HepG2 (cell line): ENCODE measurements around the gene ALG9. TPM values are rescaled to one million over a fixed set of nuclear protein-coding genes. Genes with fewer than 3 reads are reported as not detected.

ENCODE experiments used
- ATAC-seq: fragments of 200-7000 bp; cut with Tn5 transposase; 3 replicates; pipeline ENCODE4 v1.9.1; 2020; ENCODE audit warnings: mild to moderate bottlenecking, moderate library complexity
- BruUV-seq: library from RNA; stranded (reverse); fragments of 400-500 nt; replicated peaks from 2 replicates; lab custom pipeline; 2021; lab: Mats Ljungman, UMichigan
- CTCF ChIA-PET: fragments of 300-600 bp; formaldehyde crosslinking; extraction: SDS; loops from one replicate; lab custom pipeline; 2021; ENCODE audit warnings: low total read pairs, inconsistent platforms, low intra/inter-chr PET ratio; lab: Yijun Ruan, JAX
- POLR2A ChIA-PET: fragments of 350-600 bp; sonication (Branson Sonifier 250); formaldehyde crosslinking; loops from one replicate; lab custom pipeline; 2020; ENCODE audit warnings: antibody characterized with exemption, inconsistent platforms; lab: Yijun Ruan, JAX
- DNase-seq: peaks from one replicate; pipeline ENCODE4 v3.0.0-alpha.2; 2015; ENCODE audit warnings: low spot score
- FAIRE-seq: peaks from 3 replicates; lab custom pipeline; 2011; peaks lifted over from hg19 to GRCh38; lab: Jason Lieb, UNC
- H2AFZ ChIP-seq: one replicate; pipeline ENCODE4 v1.6.1; 2011; ENCODE audit warnings: low read length, inconsistent platforms
- H3K27ac ChIP-seq: fragments of 300-600 bp; 3 replicates; pipeline ENCODE4 v1.8.0; 2011; ENCODE audit warnings: mixed run types, mild to moderate bottlenecking, mixed read lengths, low read length, inconsistent platforms; ENCODE audit not compliant: insufficient read depth; ENCODE audit errors: extremely low read length
- H3K27me3 ChIP-seq, 2 experiments: fragments of 200-600 bp in 1 of 2; 2 replicates in 1 of 2; 3 replicates in 1 of 2; pipeline versions ENCODE4 v1.6.0 to v1.8.0; 2011; ENCODE audit warnings: low read length in 2 of 2, mild to moderate bottlenecking in 2 of 2, moderate library complexity in 2 of 2, inconsistent platforms in 1 of 2; ENCODE audit not compliant: insufficient read depth in 2 of 2, control insufficient read depth in 1 of 2
- H3K36me3 ChIP-seq, 2 experiments: fragments of 200-600 bp in 1 of 2; replicated peaks in 1 of 2; 2 replicates in 1 of 2; 3 replicates in 1 of 2; pipeline versions ENCODE4 v1.5.1 to v1.8.0; 2011; ENCODE audit warnings: low read length in 2 of 2, inconsistent platforms in 1 of 2; ENCODE audit not compliant: insufficient read depth in 2 of 2, control insufficient read depth in 1 of 2
- H3K4me1 ChIP-seq: 2 replicates; pipeline ENCODE4 v1.5.1; 2012; ENCODE audit warnings: low read length, inconsistent platforms; ENCODE audit not compliant: insufficient read depth
- H3K4me2 ChIP-seq: 2 replicates; pipeline ENCODE4 v1.6.0; 2011; ENCODE audit warnings: low read depth, low read length, inconsistent platforms
- H3K4me3 ChIP-seq, 3 experiments: fragments of 200-600 bp in 1 of 3; sonication (generic), shearing (Covaris generic) in 1 of 3; replicated peaks in 1 of 3; 2 replicates each; pipeline ENCODE4 v1.5.1; 2011 to 2016; ENCODE audit warnings: low read length in 3 of 3, inconsistent platforms in 2 of 3, low read depth in 2 of 3, mild to moderate bottlenecking in 2 of 3, control low read depth in 1 of 3, mixed read lengths in 1 of 3; ENCODE audit not compliant: insufficient read depth in 1 of 3
- H3K79me2 ChIP-seq: one replicate; pipeline ENCODE4 v1.6.1; 2011; ENCODE audit warnings: low read length, inconsistent platforms; ENCODE audit not compliant: insufficient read depth
- H3K9ac ChIP-seq: 2 replicates; pipeline ENCODE4 v1.6.0; 2011; ENCODE audit warnings: mild to moderate bottlenecking, low read depth, low read length, inconsistent platforms; ENCODE audit not compliant: insufficient read depth
- H3K9me3 ChIP-seq: 2 replicates; pipeline ENCODE4 v1.5.1; 2012; ENCODE audit warnings: mild to moderate bottlenecking, low read length
- H4K20me1 ChIP-seq: 2 replicates; pipeline ENCODE4 v1.6.0; 2011; ENCODE audit warnings: inconsistent platforms, mild to moderate bottlenecking, low read length, moderate library complexity; ENCODE audit not compliant: insufficient read depth
- CBFB ChIP-seq: sonication (generic); formaldehyde crosslinking; IDR thresholded peaks from 2 replicates; pipeline ENCODE4 v1.4.0; 2020; ENCODE audit warnings: missing genetic modification reagents
- CHCHD3 ChIP-seq: sonication (generic); formaldehyde crosslinking; IDR thresholded peaks from 2 replicates; pipeline ENCODE4 v1.8.0; 2022; ENCODE audit warnings: mild to moderate bottlenecking, missing genetic modification reagents, moderate library complexity
- DMAP1 ChIP-seq: IDR thresholded peaks from 2 replicates; pipeline ENCODE4 v1.6.1; 2016
- FOSL2 ChIP-seq: sonication (generic); formaldehyde crosslinking; IDR thresholded peaks from 2 replicates; pipeline ENCODE4 v1.4.0; 2020; ENCODE audit warnings: missing genetic modification reagents
- GATA4 ChIP-seq: sonication (generic); IDR thresholded peaks from 2 replicates; pipeline ENCODE4 v1.6.1; 2016; ENCODE audit warnings: antibody characterized with exemption, low read depth, borderline replicate concordance
- HMG20B ChIP-seq: conservative IDR thresholded peaks from 2 replicates; pipeline ENCODE4 v1.6.1; 2016; ENCODE audit warnings: missing genetic modification reagents, missing compliant biosample characterization
- MEIS2 ChIP-seq: sonication (generic); formaldehyde crosslinking; IDR thresholded peaks from 2 replicates; pipeline ENCODE4 v1.9.0; 2021; ENCODE audit warnings: mild to moderate bottlenecking, missing genetic modification reagents
- MTF2 ChIP-seq: sonication (generic); formaldehyde crosslinking; IDR thresholded peaks from 2 replicates; pipeline ENCODE4 v1.5.0; 2020; ENCODE audit warnings: missing genetic modification reagents, borderline replicate concordance
- NFRKB ChIP-seq: fragments of 450-650 bp; IDR thresholded peaks from 2 replicates; pipeline ENCODE4 v1.6.1; 2017
- PREB ChIP-seq: sonication (generic); formaldehyde crosslinking; IDR thresholded peaks from 2 replicates; pipeline ENCODE4 v1.4.0; 2020; ENCODE audit warnings: missing genetic modification reagents
- SIN3B ChIP-seq: fragments of 150-350 bp; IDR thresholded peaks from 2 replicates; pipeline ENCODE4 v1.6.1; 2014; ENCODE audit warnings: low read length
- SP5 ChIP-seq: IDR thresholded peaks from 2 replicates; pipeline ENCODE4 v1.6.1; 2016; ENCODE audit warnings: low read depth, borderline replicate concordance
- ZFP90 ChIP-seq: sonication (generic); formaldehyde crosslinking; IDR thresholded peaks from 2 replicates; pipeline ENCODE4 v1.8.0; 2022; ENCODE audit warnings: missing genetic modification reagents, mild to moderate bottlenecking, inconsistent platforms, borderline replicate concordance
- ZFY ChIP-seq: sonication (generic); formaldehyde crosslinking; IDR thresholded peaks from 2 replicates; pipeline ENCODE4 v1.4.0; 2020; ENCODE audit warnings: missing genetic modification reagents
- ZNF326 ChIP-seq: sonication (generic); formaldehyde crosslinking; IDR thresholded peaks from 2 replicates; pipeline ENCODE4 v1.4.0; 2020; ENCODE audit warnings: missing genetic modification reagents, borderline replicate concordance
- ZNF570 ChIP-seq: sonication (generic); formaldehyde crosslinking; IDR thresholded peaks from 2 replicates; pipeline ENCODE4 v1.4.0; 2020; ENCODE audit warnings: mild to moderate bottlenecking, missing genetic modification reagents, borderline replicate concordance
- ZNF614 ChIP-seq: IDR thresholded peaks from 2 replicates; pipeline ENCODE4 v1.6.1; 2018; ENCODE audit warnings: missing biosample characterization, missing genetic modification reagents, inconsistent platforms, borderline replicate concordance
- ZNF776 ChIP-seq: sonication (generic); formaldehyde crosslinking; IDR thresholded peaks from 2 replicates; pipeline ENCODE4 v1.4.0; 2020; ENCODE audit warnings: mild to moderate bottlenecking, missing genetic modification reagents
- ZNF841 ChIP-seq: sonication (generic); formaldehyde crosslinking; IDR thresholded peaks from 2 replicates; pipeline ENCODE4 v1.8.1; 2023; ENCODE audit warnings: missing genetic modification reagents, borderline replicate concordance
- ZNF883 ChIP-seq: sonication (generic); formaldehyde crosslinking; IDR thresholded peaks from 2 replicates; pipeline ENCODE4 v1.5.1; 2020; ENCODE audit warnings: mild to moderate bottlenecking, missing genetic modification reagents; ENCODE audit errors: not compliant biosample characterization
- ZSCAN25 ChIP-seq: sonication (generic); formaldehyde crosslinking; IDR thresholded peaks from 2 replicates; pipeline ENCODE4 v1.8.0; 2022; ENCODE audit warnings: mild to moderate bottlenecking, missing genetic modification reagents
- WGBS: methylation state at CpG from one replicate; pipeline ENCODE4 v1.1.6; 2017; ENCODE audit warnings: low lambda C conversion rate; 5-methylcytosine and 5-hydroxymethylcytosine counted together
- in situ Hi-C: cut with HindIII; loops from 2 replicates; pipeline ENCODE4 v1.10.0; 2017; ENCODE audit warnings: low pct_unique_long_range_greater_than_20kb; ENCODE audit not compliant: extremely low pct_ligation_motif_present
- intact Hi-C: fragments of 100-400 bp; cut with micrococcal nuclease; formaldehyde crosslinking; loops from one replicate; pipeline ENCODE4 v1.10.0; 2022; ENCODE audit not compliant: unreplicated experiment
- polyA plus RNA-seq, 8 experiments: library from polyadenylated mRNA; depleted of rRNA in 3 of 8; stranded (reverse) in 7 of 8; unstranded in 1 of 8; fragments of >200 nt; fragmentation: Illumina TruSeq in 4 of 8; extraction: Trizol in 4 of 8; gene quantifications; 2 replicates each; pipeline versions ENCODE4 v1.2.1 to v1.2.3, GENCODE V29; 2011 to 2016; ENCODE audit warnings: low read depth in 4 of 8, missing spikeins in 1 of 8, mixed read lengths in 1 of 8; ENCODE audit not compliant: insufficient read depth in 1 of 8
- total RNA-seq, 5 experiments: library from RNA; depleted of rRNA; stranded (reverse); fragments of >200 nt; fragmentation: Illumina TruSeq; extraction: Trizol; gene quantifications; 2 replicates each; pipeline ENCODE4 v1.2.3, GENCODE V29; 2016; ENCODE audit warnings: low read depth in 1 of 5
- TF ChIP-seq, protein P1 (sequence below): IDR thresholded peaks from 2 replicates; pipeline ENCODE4 v1.6.1; 2016
- TF ChIP-seq, protein P2 (sequence below): sonication (generic); formaldehyde crosslinking; IDR thresholded peaks from 2 replicates; pipeline ENCODE4 v1.5.0; 2020; ENCODE audit warnings: missing genetic modification reagents

ALG9 gene
- total and polyA plus RNA-seq, 2 of the 13 experiments (the other 11 are each of a cell fraction or from before 2014, with no cell fraction given), result 39.4 to 40.6 TPM

DNA sequence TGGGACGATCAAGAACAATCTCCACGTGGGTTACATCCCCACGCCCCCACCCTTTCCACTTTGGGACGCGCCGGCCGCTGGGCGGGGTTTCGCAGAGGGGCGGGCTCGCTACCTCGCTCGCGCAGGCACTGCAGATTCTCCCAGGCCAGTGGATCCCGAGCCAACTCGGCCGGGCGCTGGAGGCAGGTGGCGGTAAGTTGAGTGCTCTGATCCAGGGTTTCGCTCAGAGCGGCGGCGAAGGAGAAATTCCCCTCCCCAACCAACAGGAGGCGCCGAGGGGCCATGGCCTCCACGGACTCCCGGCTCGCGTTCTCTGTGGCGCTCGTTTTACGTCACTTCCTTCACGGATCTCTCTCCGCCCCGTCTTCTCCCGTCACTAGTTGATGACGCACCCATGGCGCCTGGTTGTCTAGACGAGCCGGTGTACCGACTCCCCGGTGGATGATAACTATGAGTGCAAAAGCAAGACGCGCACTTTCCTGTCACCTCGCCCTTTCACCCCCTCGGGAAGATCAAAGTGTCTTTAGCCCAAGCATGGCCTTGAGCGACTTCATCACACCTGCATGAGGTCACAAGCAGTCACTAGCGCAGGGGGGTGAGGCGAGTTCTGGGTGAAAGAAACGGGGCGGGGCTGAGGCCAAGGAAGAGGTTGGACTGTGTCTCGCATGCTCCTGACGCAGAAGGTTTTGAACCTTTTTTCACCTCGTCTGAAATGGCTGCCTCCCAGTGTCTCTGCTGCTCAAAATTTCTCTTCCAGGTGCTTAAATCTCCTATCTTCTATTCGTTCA, 7.7 kb upstream of the ALG9 start, which contains the start of the genes CFAP68 and FDXACB1:
Gene CFAP68, plus strand, starts transcription at position 693 of the 788 bp plus-strand sequence. Its CDS starts 20 bp downstream, at position 713.
Gene FDXACB1, minus strand, starts transcription at position 317 of the 788 bp plus-strand sequence. Its CDS starts 33 bp downstream, at position 284.
- in situ Hi-C loops, result loop anchor here (5.0 kb wide), 2 partner anchors 48 to 108 kb away; no protein-coding TSS in a partner anchor
- 2% methylated on average over 28 of the region's 55 CpGs for WGBS
- BruUV-seq, result no TSS peak
- TF ChIP-seq MTF2 (CRISPR knock-in tag) (peak; percentile 3; the same call in 1 of the 2 replicates), DMAP1 (peak; percentile 95), FOSL2 (peak; percentile 76), HMG20B (no peak; the same call in 1 of the 2 replicates), ZFY (CRISPR knock-in tag) (peak; percentile 74), MEIS2 (CRISPR knock-in tag) (no peak; the same call in 1 of the 2 replicates), CBFB (CRISPR knock-in tag) (no peak), CHCHD3 (no peak), ZSCAN25 (CRISPR knock-in tag) (0 out of 2 replicates have a peak, but pooled peaks have one; percentile 58), ZNF841 (CRISPR knock-in tag) (no peak), ZNF614 (no peak; the same call in 1 of the 2 replicates), SP5 (CRISPR knock-in tag) (no peak; the same call in none of the 2 replicates), PREB (CRISPR knock-in tag) (no peak), ZNF570 (CRISPR knock-in tag) (no peak), ZNF776 (CRISPR knock-in tag) (peak; percentile 51; the same call in 1 of the 2 replicates), GATA4 (no peak), NFRKB (no peak), ZFP90 (CRISPR knock-in tag) (peak; percentile 77), SIN3B (peak; percentile 76), ZNF326 (no peak), ZNF883 (CRISPR knock-in tag) (no peak)
- TF ChIP-seq, protein P1, sequence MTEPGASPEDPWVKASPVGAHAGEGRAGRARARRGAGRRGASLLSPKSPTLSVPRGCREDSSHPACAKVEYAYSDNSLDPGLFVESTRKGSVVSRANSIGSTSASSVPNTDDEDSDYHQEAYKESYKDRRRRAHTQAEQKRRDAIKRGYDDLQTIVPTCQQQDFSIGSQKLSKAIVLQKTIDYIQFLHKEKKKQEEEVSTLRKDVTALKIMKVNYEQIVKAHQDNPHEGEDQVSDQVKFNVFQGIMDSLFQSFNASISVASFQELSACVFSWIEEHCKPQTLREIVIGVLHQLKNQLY, result peak; percentile 32; the same call in 1 of the 2 replicates
- TF ChIP-seq, protein P2, sequence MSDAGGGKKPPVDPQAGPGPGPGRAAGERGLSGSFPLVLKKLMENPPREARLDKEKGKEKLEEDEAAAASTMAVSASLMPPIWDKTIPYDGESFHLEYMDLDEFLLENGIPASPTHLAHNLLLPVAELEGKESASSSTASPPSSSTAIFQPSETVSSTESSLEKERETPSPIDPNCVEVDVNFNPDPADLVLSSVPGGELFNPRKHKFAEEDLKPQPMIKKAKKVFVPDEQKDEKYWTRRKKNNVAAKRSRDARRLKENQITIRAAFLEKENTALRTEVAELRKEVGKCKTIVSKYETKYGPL, result no peak

More for the DNA sequence above, 7.7 kb upstream of the ALG9 start, which contains the start of the genes CFAP68 and FDXACB1:
- H2AFZ ChIP-seq, result peak within 1 kb of the TSS; percentile 93
- ChIA-PET POLR2A (interaction anchor here (1.2 to 1.8 kb wide), 4 partner anchors 8 to 104 kb away, joined by 3 to 12 read pairs (median 4); partner anchors contain the start of gene ALG9), CTCF (interaction anchor here (1.3 kb wide), 1 partner anchor 103 kb away, joined by 7 read pairs; no protein-coding TSS in a partner anchor)
- no peaks in the 10 kb centered on the region for H3K79me2 ChIP-seq
- H3K4me3 ChIP-seq, result peak within 1 kb of the TSS; percentile 78 to 83 (median 81)
- DNase-seq (peak; percentile 97), ATAC-seq (peak; percentile 96), FAIRE-seq (peak; percentile 96)
- peak within 1 kb of the TSS; percentile 95 for H3K27ac ChIP-seq
- intact Hi-C loops, result loop anchor here (1.0 to 2.0 kb wide), 5 partner anchors 32 to 195 kb away; partner anchors contain the start of genes C11orf52, CRYAB, NKAPD1 and PIH1D2
- H3K9ac ChIP-seq, result peak within 1 kb of the TSS; percentile 84
- H3K9me3 ChIP-seq, result no peaks in the 10 kb centered on the region
- peaks cover 2 to 4% of the 10 kb centered on the region in 2 experiments; a peak in 2 of 5 replicates for H3K36me3 ChIP-seq
- H4K20me1 ChIP-seq, result no peaks in the 10 kb centered on the region
- H3K4me2 ChIP-seq, result peak within 1 kb of the TSS; percentile 94
- H3K4me1 ChIP-seq, result peaks cover 11% of the 10 kb centered on the region
- no peaks in the 10 kb centered on the region; a peak in 1 of 5 replicates for H3K27me3 ChIP-seq
